WERI-Rb-1 (cell line): ENCODE results near the gene PLEKHG4B.
"Not testable (repeated sequence)": the region's sequence is repeated elsewhere in the genome, so short reads cannot be mapped to it uniquely, and the experiment has no call there.

Experiments used
- DNase-seq: peaks from one replicate; pipeline ENCODE4 v3.0.0-alpha.2; 2020
- H3K27ac ChIP-seq: fragments of 250-450 bp; sonication (Bioruptor Pico); 2 replicates; pipeline ENCODE4 v1.5.1; 2020; ENCODE audit warnings: mild to moderate bottlenecking, moderate library complexity
- H3K27me3 ChIP-seq: fragments of 250-450 bp; sonication (Bioruptor Pico); 2 replicates; pipeline ENCODE4 v1.5.1; 2021; ENCODE audit warnings: mild to moderate bottlenecking, low read depth, moderate library complexity; ENCODE audit not compliant: insufficient read depth, severe bottlenecking
- H3K36me3 ChIP-seq: fragments of 250-450 bp; sonication (Bioruptor Pico); 2 replicates; pipeline ENCODE4 v1.5.1; 2020; ENCODE audit warnings: mild to moderate bottlenecking, moderate library complexity
- H3K4me3 ChIP-seq: 2 replicates; pipeline ENCODE4 v1.5.1; 2011; ENCODE audit warnings: low read depth, mild to moderate bottlenecking, control low read depth, low read length
- H3K9me3 ChIP-seq: fragments of 250-450 bp; sonication (Bioruptor Pico); 2 replicates; pipeline ENCODE4 v1.5.1; 2021; ENCODE audit warnings: mild to moderate bottlenecking, moderate library complexity; ENCODE audit not compliant: severe bottlenecking
- TF ChIP-seq, protein P1 (sequence below): IDR thresholded peaks from 2 replicates; pipeline ENCODE4 v1.5.1; 2011; ENCODE audit warnings: low read depth, mild to moderate bottlenecking, control low read depth, inconsistent platforms, low read length

The PLEKHG4B gene, protein sequence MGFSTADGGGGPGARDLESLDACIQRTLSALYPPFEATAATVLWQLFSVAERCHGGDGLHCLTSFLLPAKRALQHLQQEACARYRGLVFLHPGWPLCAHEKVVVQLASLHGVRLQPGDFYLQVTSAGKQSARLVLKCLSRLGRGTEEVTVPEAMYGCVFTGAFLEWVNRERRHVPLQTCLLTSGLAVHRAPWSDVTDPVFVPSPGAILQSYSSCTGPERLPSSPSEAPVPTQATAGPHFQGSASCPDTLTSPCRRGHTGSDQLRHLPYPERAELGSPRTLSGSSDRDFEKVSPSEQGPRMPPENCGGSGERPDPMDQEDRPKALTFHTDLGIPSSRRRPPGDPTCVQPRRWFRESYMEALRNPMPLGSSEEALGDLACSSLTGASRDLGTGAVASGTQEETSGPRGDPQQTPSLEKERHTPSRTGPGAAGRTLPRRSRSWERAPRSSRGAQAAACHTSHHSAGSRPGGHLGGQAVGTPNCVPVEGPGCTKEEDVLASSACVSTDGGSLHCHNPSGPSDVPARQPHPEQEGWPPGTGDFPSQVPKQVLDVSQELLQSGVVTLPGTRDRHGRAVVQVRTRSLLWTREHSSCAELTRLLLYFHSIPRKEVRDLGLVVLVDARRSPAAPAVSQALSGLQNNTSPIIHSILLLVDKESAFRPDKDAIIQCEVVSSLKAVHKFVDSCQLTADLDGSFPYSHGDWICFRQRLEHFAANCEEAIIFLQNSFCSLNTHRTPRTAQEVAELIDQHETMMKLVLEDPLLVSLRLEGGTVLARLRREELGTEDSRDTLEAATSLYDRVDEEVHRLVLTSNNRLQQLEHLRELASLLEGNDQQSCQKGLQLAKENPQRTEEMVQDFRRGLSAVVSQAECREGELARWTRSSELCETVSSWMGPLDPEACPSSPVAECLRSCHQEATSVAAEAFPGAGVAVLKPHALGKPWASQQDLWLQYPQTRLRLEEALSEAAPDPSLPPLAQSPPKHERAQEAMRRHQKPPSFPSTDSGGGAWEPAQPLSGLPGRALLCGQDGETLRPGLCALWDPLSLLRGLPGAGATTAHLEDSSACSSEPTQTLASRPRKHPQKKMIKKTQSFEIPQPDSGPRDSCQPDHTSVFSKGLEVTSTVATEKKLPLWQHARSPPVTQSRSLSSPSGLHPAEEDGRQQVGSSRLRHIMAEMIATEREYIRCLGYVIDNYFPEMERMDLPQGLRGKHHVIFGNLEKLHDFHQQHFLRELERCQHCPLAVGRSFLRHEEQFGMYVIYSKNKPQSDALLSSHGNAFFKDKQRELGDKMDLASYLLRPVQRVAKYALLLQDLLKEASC (N-terminal part only)

DNA sequence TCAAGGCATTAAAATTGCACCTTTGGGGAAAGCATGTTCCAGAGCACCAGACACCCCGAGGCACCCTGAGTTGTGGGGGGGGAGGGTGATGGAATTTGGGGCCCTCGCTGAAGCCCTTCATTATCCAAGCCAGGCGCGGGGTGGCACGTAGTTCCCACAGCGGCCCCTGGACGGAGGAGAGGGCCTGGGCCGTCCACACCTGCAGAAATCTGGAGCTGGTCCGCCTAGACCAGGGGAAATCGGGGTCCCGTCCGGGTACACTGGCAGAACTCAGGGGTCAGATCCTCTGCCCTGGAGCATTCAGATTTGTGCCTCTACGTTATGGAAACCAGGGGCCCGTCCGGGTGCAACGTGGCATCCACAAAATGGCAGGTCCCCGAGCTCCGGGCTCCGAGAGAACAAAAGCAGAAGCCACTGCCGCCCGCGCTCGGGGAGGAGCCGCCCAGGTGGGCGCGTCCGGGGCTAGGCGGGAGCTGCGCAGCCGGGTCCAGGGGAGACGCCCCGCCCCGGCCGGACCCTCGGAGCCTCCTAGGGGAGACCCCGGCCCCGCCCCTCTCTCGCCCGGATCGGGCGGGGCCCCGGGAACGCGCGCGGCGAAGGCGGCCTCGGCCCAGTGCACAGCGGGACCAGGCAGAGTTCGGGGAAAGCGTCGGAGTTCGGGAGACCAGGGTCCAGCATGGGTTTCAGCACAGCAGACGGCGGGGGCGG, at the start of gene PLEKHG4B:
Gene PLEKHG4B, plus strand, starts transcription at position 613 of the 708 bp plus-strand sequence. Its CDS starts 64 bp downstream, at position 677.
- H3K27ac ChIP-seq: no peak within 1 kb of the TSS
- TF ChIP-seq, protein P1, sequence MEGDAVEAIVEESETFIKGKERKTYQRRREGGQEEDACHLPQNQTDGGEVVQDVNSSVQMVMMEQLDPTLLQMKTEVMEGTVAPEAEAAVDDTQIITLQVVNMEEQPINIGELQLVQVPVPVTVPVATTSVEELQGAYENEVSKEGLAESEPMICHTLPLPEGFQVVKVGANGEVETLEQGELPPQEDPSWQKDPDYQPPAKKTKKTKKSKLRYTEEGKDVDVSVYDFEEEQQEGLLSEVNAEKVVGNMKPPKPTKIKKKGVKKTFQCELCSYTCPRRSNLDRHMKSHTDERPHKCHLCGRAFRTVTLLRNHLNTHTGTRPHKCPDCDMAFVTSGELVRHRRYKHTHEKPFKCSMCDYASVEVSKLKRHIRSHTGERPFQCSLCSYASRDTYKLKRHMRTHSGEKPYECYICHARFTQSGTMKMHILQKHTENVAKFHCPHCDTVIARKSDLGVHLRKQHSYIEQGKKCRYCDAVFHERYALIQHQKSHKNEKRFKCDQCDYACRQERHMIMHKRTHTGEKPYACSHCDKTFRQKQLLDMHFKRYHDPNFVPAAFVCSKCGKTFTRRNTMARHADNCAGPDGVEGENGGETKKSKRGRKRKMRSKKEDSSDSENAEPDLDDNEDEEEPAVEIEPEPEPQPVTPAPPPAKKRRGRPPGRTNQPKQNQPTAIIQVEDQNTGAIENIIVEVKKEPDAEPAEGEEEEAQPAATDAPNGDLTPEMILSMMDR: no peak
- peaks cover 3% of the 10 kb centered on the region for H3K9me3 ChIP-seq
- H3K4me3 ChIP-seq: peak within 1 kb of the TSS; percentile 22; the same call in 1 of the 2 replicates
- DNase-seq: peak; percentile 54
- H3K27me3 ChIP-seq: peaks cover 86% of the 10 kb centered on the region
- no peaks in the 10 kb centered on the region for H3K36me3 ChIP-seq

DNA sequence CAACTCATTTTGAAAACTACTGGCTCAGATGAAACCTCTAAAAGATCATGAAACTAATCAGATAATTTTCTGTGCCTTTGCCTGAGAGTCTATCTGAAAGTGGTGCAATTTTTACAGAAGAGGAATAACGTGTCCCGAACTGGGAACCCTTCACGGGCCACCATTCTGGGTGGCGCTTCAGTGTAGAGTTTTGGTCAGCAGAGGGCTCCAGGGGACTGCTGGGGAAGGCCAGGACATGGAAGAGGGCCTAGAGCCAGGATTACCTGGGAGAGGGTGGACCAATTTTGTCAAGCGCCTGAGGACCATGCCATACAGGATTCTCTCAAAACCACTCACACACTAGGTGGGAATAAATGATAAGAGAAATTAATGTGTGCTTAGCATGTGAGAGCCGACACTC, 49.7 kb upstream of the PLEKHG4B start:
- Histone ChIP-seq H3K36me3 (no peaks in the 10 kb centered on the region), H3K4me3 (no peak overlapping the region), H3K27me3 (peaks cover 87% of the 10 kb centered on the region), H3K27ac (no peak overlapping the region), H3K9me3 (no peaks in the 10 kb centered on the region)
- TF ChIP-seq, protein P1: peak; percentile 72
- peak; percentile 74 for DNase-seq

DNA sequence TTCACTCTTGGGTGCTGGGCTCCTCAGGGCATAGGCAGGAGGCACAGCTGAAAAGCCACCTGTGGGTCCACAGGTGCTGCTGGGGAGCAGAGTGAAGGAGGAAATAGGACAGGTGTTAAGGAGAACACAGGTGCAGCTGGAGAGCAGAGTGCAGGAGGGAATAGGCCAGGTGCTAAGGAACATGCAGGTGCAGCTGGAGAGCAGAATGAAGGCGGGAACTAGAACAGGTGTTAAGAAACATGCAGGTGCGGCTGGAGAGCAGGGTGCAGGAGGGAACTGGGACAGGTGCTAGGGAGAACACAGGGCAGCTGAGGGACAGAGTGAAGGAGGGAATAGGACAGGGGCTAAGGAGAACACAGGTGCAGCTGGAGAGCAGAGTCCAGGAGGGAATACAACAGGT, 43.8 kb upstream of the PLEKHG4B start:
- DNase-seq: no peak
- TF ChIP-seq, protein P1: no peak
- H3K27me3 ChIP-seq: peaks cover 79% of the 10 kb centered on the region

DNA sequence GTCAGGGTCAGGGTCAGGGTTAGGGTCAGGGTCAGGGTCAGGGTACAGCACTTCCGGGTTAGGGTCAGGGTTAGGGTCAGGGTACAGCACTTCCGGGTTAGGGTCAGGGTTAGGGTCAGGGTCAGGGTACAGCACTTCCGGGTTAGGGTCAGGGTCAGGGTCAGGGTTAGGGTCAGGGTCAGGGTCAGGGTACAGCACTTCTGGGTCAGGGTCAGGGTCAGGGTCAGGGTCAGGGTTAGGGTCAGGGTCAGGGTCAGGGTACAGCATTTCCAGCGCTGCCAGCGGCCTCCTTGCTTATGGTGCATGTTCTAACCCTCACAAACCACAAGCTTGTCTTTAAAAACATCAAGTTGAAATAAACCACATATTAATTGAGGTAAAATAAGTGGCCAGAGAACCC, 42.4 kb upstream of the PLEKHG4B start:
- not testable (repeated sequence) for H3K9me3 ChIP-seq, H3K4me3 ChIP-seq, H3K36me3 ChIP-seq, DNase-seq, H3K27ac ChIP-seq
- peaks cover 84% of the 10 kb centered on the region for H3K27me3 ChIP-seq

More for the DNA sequence above, 43.8 kb upstream of the PLEKHG4B start:
- Histone ChIP-seq H3K36me3 (no peaks in the 10 kb centered on the region), H3K4me3 (no peak overlapping the region), H3K27ac (no peak overlapping the region), H3K9me3 (peaks cover 5% of the 10 kb centered on the region)

DNA sequence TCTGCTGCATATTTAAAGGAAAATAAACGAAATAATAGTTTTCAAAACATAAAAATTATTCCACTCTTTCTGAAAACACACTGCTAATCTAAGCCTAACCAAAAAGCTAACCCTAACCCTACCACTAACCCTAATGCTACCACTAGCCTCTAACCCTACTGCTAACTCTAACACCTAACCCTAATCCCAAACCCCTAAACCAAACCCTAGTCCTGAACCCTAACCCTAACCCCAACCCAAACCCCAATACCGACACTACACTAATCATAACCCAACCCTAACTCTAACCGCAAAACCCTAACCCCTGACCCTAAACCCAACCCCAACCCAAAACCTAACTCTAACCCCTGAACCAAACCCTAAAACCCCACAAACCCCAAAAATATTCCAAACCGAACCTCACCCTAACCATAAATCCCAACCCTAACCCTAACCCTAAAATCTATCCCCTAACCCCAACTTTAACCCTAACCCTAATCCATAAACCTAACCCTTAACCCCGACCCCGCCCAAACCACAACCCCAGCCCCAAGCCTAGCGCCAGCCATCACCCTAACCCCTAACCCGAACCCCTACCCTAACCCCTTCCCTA, 41.9 kb upstream of the PLEKHG4B start:
- Histone ChIP-seq H3K36me3 (no peaks in the 10 kb centered on the region), H3K27me3 (peaks cover 84% of the 10 kb centered on the region), H3K9me3 (peaks cover 5% of the 10 kb centered on the region), H3K4me3 (no peak overlapping the region), H3K27ac (no peak overlapping the region)
- DNase-seq: no peak
- TF ChIP-seq, protein P1: no peak
